DMS153 treated with DMSO at 0.1 percent for 48 hours (cell line): ENCODE measurements around the gene NDUFB6.
"Not testable (repeated sequence)": the region's sequence is repeated elsewhere in the genome, so short reads cannot be mapped to it uniquely, and the experiment has no call there.

ENCODE experiments used
- DNase-seq: peaks from one replicate; lab custom pipeline; 2025; ENCODE audit not compliant: unreplicated experiment; lab: John Stamatoyannopoulos, UW

The NDUFB6 gene

GRCh38 chr9:32571969-32572899 lies 725 bp downstream of the NDUFB6 start:
- DNase-seq: peak; percentile 33

- no peak for DNase-seq
These were observed 2.7 kb downstream of the NDUFB6 start for GRCh38 chr9:32570262-32570661.

- DNase-seq: no peak
These were observed 6.2 kb downstream of the NDUFB6 start for GRCh38 chr9:32566770-32567169.

- DNase-seq: no peak
These were observed 7.0 kb downstream of the NDUFB6 start for GRCh38 chr9:32565967-32566366.

DNA sequence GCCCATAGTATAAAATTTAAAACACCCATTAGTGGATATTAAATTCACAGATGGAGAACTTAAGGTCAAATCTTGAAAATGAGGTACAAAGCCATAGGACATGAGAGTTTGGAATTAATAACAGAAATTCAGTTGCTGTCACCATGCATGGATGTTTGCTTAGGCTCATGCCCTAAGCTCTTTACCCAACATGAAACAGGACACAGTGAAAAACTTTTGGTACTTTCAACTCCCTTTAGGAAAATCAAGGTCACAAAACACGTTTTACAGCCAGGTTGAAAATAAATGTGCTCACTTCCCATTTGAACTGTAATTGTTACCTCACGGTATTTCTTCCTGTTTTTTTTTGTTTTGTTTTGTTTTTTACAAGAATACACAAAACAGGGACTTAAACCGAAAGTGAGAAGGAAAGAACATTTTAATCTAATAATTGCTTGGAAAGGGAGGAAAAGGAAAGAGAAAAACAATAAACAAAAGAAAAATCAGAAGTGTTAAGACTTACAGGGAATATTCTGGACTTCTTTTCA lies 14.5 kb downstream of the NDUFB6 start:
- no peak for DNase-seq

DNA sequence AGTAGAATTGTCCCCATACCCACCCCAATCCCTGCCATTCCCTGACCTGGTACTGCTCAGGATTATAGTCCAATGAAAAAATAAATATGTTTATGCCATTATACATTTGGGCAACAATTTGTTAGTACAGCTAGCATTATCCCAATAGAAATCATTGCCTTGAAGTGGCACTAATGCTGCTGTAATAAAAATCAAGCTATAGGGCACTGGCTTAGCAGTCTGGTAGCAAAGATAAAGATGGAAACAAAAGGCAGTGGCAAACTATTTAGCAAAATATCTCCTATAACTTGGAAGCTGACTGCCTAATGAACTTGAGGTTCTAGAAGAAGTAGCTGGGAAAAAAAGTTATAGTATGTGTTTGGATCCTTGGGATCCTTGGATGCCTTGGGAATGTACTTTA lies 18.4 kb downstream of the NDUFB6 start:
- DNase-seq: no peak

DNA sequence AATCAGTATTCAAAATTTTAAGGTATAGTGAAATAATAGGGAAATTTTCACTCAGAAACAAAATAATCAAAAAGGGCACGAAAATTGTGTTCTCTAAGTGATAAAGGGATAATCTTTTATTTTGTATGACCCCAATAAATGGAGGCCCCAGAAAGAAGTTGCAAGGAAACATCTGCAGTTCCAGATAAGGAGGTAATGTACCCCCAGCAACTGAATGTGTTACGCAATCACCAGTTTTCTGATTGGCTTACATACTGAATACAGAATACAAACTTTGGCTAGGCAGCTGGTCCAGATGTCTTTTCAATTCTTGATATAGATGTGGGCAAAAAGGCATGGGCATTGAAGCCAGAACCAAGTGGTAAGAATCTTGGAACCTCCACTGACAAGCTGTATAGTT lies 18.9 kb downstream of the NDUFB6 start:
- DNase-seq: no peak

DNA sequence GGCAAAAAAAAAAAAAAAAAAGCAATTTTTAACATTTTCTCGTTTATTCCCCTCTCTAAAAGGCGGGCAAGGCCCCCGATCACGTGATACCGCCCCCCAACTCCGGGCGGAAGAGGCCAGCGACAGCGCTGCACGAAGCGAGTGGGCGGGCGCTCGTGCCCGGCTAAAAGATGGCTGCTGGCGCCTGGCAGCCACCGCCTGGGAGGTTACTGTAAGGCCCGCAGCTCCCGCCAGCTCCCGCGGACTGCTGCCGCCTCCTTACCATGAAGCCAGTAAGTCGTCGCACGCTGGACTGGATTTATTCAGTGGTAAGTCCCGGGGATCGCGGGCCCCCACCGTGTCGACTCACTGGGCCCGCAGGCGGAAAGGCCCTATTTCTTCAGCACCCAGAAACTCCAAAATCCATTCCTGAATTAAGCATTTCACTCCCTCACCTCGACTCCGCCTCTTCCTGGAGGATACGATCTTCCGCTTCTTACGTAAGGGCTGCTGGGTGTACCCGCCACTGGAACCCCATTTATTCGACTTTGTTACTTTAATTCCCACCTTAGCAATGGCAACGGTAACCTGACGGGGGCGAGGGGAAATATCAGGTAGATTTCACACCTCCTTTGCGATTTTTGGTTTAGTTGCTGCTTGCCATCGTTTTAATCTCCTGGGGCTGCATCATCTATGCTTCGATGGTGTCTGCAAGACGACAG lies 20.6 kb downstream of the NDUFB6 start, which contains the start of the genes SMIM27 and TOPORS:
TSS of gene SMIM27 (plus strand) at position 156 of the 701 bp plus-strand sequence. CDS start at position 264, 108 bp downstream.
TSS of gene TOPORS (minus strand) at position 415 of the 701 bp plus-strand sequence. CDS start at position 265, 150 bp downstream.
- peak; percentile 95 for DNase-seq

GRCh38 chr9:32551276-32552051 lies 21.5 kb downstream of the NDUFB6 start:
- DNase-seq: peak; percentile 53

- DNase-seq: peak; percentile 67
These were observed 22.2 kb downstream of the NDUFB6 start for GRCh38 chr9:32550562-32551275.

- DNase-seq: no peak
These were observed 22.8 kb downstream of the NDUFB6 start for GRCh38 chr9:32550150-32550561.

DNA sequence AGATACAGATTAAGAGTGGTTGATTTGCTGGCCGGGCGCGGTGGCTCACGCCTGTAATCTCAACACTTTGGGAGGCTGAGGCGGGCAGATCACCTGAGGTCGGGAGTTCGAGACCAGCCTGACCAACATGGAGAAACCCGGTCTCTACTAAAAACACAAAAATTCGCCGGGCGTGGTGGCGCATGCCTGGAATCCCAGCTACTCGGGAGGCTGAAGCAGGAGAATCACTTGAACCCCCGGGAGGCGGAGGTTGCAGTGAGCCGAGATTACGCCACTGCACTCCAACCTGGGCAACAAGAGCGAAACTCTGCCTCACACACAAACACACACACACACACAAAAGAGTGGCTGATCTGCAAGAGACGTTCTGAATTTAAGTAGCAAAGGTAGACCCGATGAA lies 24.7 kb downstream of the NDUFB6 start:
- DNase-seq: not testable (repeated sequence)

DNA sequence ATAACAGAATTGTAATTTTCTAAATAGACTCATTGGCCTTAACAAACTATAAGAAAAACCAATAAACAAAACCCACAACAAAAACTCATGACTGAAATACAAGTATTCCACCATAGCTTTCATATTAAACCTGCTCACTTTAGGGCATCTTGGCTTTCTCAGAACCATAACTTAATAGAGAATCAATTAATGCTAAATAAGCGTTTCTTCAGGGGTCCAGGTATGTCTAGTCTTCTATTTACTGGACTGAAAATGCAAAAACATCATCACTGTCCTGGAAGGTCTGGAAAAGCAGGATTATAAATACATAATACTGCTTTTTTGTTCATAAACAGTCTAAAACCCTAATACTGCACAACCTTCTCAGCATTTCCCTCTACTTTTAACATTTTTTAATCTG lies 27.1 kb downstream of the NDUFB6 start:
- DNase-seq: no peak

- no peak for DNase-seq
These were observed 29.9 kb downstream of the NDUFB6 start for GRCh38 chr9:32543047-32543446.

- no peak for DNase-seq
These were observed 39.1 kb downstream of the NDUFB6 start for GRCh38 chr9:32533816-32534215.

DNA sequence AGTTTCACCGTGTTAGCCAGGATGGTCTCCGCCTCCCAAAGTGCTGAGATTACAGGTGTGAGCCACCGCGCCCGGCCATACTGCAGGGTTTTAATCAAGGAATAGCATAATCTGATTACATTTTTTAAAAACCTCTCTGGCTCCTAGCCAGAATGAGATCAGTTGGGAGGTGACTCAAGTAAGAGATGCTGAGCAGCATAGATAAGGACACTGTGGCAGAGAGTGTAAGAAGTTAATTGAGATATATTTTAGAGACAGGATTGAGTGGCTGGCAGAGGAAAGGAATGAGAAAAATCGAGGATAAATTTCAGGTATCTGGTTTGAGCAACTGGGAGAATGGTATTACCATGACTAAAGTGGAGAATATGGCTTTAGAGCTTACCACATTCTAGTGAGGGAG lies 39.6 kb downstream of the NDUFB6 start:
- DNase-seq: no peak

- no peak for DNase-seq
These were observed 46.3 kb downstream of the NDUFB6 start for GRCh38 chr9:32526707-32527048.

- DNase-seq: peak; percentile 92
These were observed 46.8 kb downstream of the NDUFB6 start, which contains the start of gene RIGI for GRCh38 chr9:32526041-32526706. Gene RIGI (minus strand): TSS chr9:32526196. CDS start chr9:32526166, 30 bp downstream.

DNA sequence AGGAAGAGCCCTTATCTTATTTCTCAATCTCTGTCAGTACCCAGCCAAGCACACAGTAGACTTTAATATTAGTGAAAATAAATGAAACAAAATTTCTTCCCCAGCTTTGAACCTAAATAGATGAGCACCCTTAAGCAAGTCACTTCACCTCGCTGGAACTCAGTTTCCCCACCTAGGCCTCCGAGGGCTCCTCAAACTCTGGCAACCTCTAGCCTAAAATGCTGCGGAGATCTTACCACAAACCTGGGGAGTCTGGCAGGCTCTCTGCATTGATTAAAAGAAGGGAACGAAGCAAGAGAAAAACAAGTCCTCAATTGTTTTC lies 47.3 kb downstream of the NDUFB6 start:
- peak; percentile 54 for DNase-seq
